ENCODE data around the gene SPNS3.

SPNS3 gene

GRCh38 chr17:4529533-4530152, 95.9 kb downstream of the SPNS3 start:
- DNase-seq (ENCODE audit: low spot score), result no peak

GRCh38 chr17:4530799-4531730, 97.3 kb downstream of the SPNS3 start:
- no peak for DNase-seq (ENCODE audit: low spot score)

- DNase-seq (ENCODE audit: low spot score), result no peak
These were observed 98.4 kb downstream of the SPNS3 start for GRCh38 chr17:4531988-4532736.

GRCh38 chr17:4532860-4533522, 99.3 kb downstream of the SPNS3 start:
- DNase-seq (ENCODE audit: low spot score), result no peak

DNA sequence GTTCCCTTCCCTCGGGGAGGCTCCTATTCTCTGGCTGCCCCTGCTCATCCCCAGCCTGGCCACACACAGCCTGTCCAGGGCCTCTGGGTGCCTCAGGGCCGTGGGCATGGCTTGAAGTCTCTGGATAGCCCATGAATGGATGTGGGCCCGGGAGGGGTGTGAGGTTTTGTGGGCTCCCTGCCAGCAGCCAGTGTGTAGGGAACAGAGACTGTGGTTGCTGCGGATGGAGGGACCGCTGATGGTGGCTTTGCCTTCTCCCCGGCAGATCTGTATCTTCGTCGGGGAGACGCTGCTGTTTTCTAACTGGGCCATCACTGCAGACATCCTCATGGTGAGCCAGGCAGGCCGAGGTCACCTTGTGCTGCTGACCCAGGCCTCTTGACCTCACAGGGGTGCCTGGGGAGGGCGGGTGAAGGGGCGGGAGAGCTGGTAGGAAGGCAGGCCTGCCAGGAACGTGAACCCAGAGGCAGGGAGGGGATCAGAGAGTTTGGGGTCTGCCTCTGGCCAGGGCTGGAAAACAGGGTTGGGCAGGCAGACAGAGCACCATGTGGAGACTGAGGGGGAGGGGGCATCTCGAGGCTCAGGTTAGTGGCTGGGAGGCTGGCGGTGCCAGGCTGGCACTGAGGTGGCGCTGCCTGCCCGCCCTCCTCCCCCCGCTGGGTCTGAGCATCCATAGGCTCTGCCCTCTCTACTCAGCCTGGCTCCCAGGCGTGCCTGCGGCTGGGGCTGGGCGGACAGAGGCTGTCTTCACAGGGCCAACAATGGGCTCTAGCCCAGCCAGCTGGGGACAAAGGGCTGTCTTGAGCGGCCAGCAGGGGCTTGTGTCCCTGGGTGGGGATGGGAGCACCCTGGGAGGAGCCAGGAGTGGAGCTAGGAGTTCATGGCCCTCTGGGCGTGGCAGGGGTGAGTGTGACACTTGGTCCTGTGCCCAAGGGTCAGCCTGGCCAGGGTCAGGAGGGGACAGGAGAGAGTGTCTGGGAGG, 100.1 kb downstream of the SPNS3 start:
- DNase-seq (ENCODE audit: low spot score), result peak; percentile 99

GRCh38 chr17:4534515-4534914, 100.8 kb downstream of the SPNS3 start:
- DNase-seq (ENCODE audit: low spot score), result no peak

GRCh38 chr17:4534928-4535666, 101.4 kb downstream of the SPNS3 start:
- peak; percentile 68 for DNase-seq (ENCODE audit: low spot score)

DNA sequence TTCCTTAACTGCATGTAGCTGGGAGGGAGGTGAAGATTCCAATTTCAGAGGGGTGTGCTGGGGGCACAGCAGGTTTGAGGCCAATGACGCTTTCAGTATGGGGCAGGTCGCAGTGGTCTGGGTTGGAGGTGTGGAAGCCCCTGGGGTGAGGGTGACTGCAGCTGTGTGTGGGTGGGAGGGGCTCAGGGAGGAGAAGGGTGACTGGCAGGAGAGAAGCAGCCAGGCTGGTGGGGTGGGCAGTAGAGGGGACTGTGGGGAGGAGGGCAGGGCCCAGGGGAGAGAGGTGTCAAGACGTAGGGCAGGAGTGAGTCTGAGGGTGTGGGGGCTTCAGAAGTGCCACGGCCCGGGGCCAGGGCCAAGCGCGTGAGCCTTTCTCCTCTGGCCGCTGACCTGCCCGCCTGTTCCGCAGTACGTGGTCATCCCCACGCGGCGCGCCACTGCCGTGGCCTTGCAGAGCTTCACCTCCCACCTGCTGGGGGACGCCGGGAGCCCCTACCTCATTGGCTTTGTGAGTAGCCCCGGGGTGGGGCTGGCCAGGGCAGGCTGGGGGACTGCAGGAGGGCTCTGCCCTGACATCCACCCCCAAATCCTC, 102.0 kb downstream of the SPNS3 start:
- no peak for DNase-seq (ENCODE audit: low spot score)

GRCh38 chr17:4536259-4536741, 102.6 kb downstream of the SPNS3 start:
- no peak for DNase-seq (ENCODE audit: low spot score)

DNA sequence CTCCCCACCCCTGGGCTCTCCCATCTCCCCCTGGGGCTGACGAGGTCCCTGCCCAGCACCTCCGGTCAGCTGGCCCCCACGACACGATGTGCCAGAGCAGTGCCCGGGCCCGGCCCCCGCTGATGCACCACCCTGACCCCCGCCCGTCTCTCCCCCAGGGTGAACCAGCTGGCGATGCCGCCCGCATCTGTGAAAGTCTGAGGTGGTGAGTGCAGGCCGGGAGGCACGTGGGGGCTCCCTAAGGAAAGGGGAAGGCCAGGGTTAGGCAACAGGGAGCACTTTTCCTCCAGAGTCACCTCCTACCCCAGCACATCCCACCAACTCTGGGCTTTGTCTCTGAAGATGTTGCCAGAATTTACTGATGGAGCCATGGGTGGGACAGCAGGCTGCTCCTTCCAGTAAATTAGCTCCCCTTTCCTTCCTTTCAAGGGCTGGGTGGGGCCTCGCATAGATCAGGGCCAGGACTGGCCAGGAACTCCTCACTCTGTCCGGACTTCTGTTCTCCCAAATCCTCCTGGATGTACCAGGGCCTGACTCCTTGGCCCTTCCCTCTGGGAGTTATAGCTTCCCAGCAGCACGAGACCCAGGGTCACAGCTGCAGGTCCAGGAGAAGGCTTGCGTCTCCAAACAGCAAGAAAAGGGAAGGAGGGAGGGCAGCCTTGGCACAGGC, 103.1 kb downstream of the SPNS3 start:
- no peak for DNase-seq (ENCODE audit: low spot score)
